GM11168 (cell line): ENCODE measurements around the gene OTUD4.
"Not testable (repeated sequence)": the region's sequence is repeated elsewhere in the genome, so short reads cannot be mapped to it uniquely, and the experiment has no call there.

Experiments
- in situ Hi-C: fragments of 300-500 bp; cut with MboI; formaldehyde crosslinking; loops from one replicate; pipeline ENCODE4 v1.12.0; 2022; ENCODE audit warnings: low sequenced_read_pairs; ENCODE audit not compliant: unreplicated experiment

OTUD4 gene

GRCh38 chr4:145180298-145181090, at the start of gene OTUD4:
Gene OTUD4 (minus strand): TSS chr4:145180589. CDS start chr4:145179973, 616 bp downstream.
- in situ Hi-C loops, result no loop called here

DNA sequence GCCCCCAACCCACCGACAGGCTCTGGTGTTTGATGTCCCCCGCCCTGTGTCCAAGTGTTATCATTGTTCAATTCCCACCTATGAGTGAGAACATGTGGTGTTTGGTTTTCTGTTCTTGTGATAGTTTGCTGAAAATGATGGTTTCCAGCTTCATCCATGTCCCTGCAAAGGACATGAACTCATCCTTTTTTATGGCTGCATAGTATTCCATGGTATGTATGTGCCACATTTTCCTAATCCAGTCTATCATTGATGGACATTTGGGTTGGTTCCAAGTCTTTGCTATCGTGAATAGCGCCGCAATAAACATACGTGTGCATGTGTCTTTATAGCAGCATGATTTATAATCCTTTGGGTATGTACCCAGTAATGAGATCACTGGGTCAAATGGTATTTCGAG, 42.8 kb upstream of the OTUD4 start:
- in situ Hi-C loops, result not testable (repeated sequence)

GRCh38 chr4:145221529-145221928, 41.1 kb upstream of the OTUD4 start:
- in situ Hi-C loops, result not testable (repeated sequence)

- in situ Hi-C loops, result no loop called here
These were observed 38.7 kb upstream of the OTUD4 start for GRCh38 chr4:145219090-145219489.

GRCh38 chr4:145218251-145218650, 37.9 kb upstream of the OTUD4 start:
- in situ Hi-C loops, result no loop called here

DNA sequence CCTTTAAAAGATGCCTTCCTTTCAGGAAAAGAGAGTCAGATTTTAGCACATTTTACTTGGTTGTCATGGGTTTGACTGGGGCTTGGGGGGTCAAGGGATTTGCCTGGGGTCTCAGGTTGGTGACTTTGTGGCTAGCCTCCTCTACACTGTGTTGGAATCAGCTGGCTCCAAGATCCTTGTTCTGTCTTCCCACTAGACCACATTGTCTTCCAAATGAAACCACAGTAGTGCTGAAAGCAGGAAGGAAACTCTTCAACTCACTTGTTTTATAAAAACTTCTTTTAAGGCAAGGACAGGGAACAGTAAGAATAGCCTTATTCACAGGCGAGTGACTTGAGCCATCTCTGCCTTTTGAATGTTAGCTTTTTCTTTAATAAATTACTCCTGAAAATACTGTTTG, 37.0 kb upstream of the OTUD4 start:
- in situ Hi-C loops, result no loop called here

GRCh38 chr4:145216535-145216934, 36.1 kb upstream of the OTUD4 start:
- in situ Hi-C loops, result no loop called here

GRCh38 chr4:145213245-145213644, 32.9 kb upstream of the OTUD4 start:
- in situ Hi-C loops, result no loop called here

- in situ Hi-C loops, result no loop called here
These were observed 27.5 kb upstream of the OTUD4 start for GRCh38 chr4:145207934-145208333.

DNA sequence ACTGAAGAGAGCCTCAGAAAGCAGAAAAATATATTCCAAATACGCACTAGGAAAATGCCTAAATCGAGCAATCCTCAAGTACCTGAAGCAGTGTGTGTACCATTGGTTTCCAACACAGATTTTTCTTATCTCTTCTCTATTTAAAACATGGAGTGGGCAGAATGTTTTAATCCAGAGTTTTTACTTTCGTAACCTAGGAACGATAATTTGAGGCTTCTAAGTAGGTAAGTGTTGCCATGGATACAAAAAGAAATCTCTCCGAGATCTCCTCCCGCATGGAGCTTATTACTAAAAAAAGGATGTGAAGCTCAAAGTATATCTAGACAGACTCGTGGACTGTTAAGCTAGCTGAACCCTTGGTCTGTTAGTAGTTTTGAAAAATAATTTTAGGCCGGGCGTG, 23.0 kb upstream of the OTUD4 start:
- in situ Hi-C loops, result no loop called here

- in situ Hi-C loops, result no loop called here
These were observed 20.0 kb upstream of the OTUD4 start for GRCh38 chr4:145200366-145200765.

GRCh38 chr4:145199051-145199716, 18.8 kb upstream of the OTUD4 start:
- in situ Hi-C loops, result no loop called here

GRCh38 chr4:145196747-145197146, 16.4 kb upstream of the OTUD4 start:
- in situ Hi-C loops, result no loop called here

DNA sequence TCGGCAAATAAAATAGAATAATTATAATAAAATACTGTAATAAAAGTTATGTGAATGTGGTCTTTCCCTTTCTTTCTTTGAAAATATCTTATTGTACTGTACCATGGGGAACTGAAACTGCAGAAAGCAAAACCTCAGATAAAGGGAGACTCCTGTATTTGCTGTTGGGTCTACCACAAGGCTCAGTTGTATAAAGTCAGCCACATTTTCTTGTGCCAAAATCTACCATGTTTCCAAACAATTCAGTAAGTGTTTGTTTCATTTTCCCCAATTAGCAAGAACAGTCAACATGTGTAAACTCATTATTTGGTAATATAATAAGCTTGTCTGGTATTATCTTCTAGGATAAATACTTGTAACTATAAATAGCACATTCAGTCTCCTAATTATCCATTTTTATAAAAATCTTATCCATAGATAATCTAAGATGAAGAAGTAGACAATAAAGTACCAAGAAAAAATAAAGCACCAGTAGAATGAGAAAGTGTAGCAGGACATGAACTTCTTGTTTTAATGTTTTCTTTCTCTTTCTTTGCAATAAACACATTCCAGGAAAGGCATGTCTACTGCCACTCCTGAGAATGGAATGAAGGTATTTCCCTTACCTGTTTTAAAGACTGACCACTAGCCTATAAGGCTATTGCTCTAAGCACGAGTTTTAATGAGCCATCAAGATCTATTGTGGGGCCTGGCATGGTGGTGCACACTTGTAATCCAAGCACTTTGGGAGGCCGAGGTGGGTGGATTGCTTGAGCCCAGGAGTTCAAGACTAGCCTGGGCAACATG, 15.0 kb upstream of the OTUD4 start:
- in situ Hi-C loops, result no loop called here

GRCh38 chr4:145189981-145190380, 9.6 kb upstream of the OTUD4 start:
- in situ Hi-C loops, result no loop called here

DNA sequence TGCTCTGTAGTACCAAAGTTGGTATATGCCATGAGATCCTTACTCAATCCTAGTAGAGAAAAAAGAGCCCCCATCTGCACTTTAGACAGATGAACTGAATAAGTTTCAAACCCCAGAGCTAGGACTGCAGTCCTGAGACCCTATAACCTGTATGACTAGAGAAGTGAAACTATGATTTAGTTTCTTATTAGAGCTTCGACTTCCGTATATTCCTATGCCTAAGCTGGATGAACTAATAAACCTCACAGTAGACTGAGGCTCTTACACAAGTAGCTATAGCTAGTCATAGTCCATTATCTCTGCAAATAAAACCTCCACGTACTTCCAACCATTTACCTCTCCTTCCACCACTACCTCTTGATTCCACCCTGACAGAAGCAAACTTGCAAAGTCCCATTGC, 6.3 kb upstream of the OTUD4 start:
- in situ Hi-C loops, result no loop called here

DNA sequence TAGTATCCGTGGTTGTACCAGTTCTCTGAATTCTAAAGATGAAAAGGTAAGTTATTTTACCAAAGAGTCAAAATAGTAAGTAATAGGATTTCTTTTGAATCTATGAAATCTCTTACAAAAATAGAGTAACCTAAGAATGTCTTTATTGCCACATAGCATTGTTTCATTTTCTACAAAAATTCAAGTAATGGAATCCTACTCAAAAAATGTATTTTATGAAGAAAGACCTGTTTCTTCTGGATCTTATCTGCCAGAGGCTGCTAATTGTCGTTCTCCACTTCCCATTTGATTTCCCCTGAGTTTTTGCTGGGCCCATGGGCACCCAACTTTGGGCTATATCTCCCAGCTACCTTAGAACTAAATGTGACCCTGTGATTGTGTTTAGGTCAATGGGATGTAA, 3.2 kb upstream of the OTUD4 start:
- in situ Hi-C loops, result no loop called here

DNA sequence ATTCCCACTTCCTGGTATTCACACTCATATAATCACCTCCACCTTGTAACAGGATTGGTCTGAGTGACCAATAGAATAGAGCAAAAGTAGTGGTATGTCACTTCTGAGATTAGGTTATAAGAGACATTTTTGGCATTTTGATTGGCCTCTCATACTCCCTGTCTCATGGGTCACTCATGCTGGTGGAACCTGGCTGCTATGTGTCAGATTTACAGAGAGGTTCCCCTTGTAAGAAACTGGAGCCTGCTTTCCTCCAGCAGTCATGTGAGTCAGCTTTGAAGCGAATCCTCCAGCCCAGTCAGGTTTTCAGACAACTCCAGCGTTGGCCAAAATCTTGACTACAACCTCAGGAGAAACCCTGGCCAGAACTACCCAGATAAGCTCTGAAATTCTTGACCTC, 2.6 kb upstream of the OTUD4 start:
- in situ Hi-C loops, result no loop called here

DNA sequence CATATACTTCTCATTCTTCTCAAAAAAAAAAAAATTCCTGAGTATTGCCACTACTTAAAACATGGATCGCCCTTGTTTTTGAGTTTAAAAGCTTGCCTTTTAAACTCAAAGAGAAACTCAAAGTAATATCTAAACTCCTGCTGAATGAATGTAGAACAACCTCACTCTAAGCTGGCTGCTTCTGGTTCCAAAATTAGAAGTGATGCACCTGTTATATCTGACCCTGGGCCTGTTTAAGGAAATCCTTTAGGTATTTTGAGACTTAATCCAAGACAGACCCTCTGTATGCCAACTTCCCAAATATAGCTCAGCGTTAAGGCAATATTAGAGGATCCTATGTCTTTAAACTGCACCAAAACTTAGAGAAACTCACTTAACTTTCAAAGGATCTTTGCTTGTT, 1.8 kb upstream of the OTUD4 start:
- in situ Hi-C loops, result no loop called here

GRCh38 chr4:145181091-145181501, 707 bp upstream of the OTUD4 start:
- in situ Hi-C loops, result no loop called here

DNA sequence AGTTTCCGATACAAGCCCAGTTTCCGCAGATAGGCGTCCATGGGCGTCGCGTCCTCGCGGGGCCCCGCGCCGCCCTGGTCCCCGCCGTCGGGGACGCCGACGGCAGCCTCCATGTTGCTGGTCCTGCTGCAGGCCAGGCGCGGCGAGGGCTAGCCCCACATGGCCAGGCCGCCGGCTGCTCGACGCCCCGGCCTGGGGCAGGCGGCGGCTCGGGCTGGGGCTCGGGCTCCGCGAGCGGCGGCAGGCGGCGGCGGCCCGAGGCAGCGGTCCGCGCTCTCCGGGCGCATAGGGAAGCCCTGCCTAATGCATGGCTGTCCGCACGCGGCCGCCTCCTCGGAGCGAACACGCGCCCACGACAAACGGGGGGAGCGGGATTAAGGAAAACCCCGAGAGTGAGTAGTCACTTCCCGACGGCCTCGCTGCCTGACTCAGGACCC, 510 bp downstream of the OTUD4 start:
- in situ Hi-C loops, result not testable (repeated sequence)
